OCI-LY7 (cell line): ENCODE data around the gene KNDC1. TPM values are rescaled to one million over a fixed set of nuclear protein-coding genes. Genes with fewer than 3 reads are reported as not detected.

Experiments
- BruUV-seq: library from RNA; stranded (reverse); fragments of 400-500 nt; replicated peaks from 2 replicates; lab custom pipeline; 2021; lab: Mats Ljungman, UMichigan
- CTCF ChIA-PET: fragments of 300-600 bp; sonication (Branson Sonifier 250); formaldehyde crosslinking; loops from one replicate; lab custom pipeline; 2022; ENCODE audit warnings: antibody characterized with exemption; ENCODE audit not compliant: unreplicated experiment; lab: Charles Lee
- POLR2A ChIA-PET: fragments of 300-600 bp; sonication (Branson Sonifier 250); formaldehyde crosslinking; loops from one replicate; lab custom pipeline; 2022; ENCODE audit warnings: antibody characterized with exemption; lab: Charles Lee
- DNase-seq: peaks from one replicate; pipeline ENCODE4 v3.0.0-alpha.2; 2015; ENCODE audit warnings: low spot score
- H2AFZ ChIP-seq: fragments of 200-600 bp; sonication (generic), shearing (Covaris generic); 2 replicates; pipeline ENCODE4 v1.6.1; 2014; ENCODE audit warnings: mild to moderate bottlenecking, antibody characterized with exemption, low read length, moderate library complexity
- H3K27ac ChIP-seq: fragments of 200-600 bp; sonication (generic); 2 replicates; pipeline ENCODE4 v1.5.1; 2014; ENCODE audit warnings: mixed run types, low read depth, mild to moderate bottlenecking, moderate library complexity, low read length, inconsistent platforms; ENCODE audit not compliant: poor library complexity, severe bottlenecking
- H3K36me3 ChIP-seq: fragments of 200-600 bp; sonication (generic); 2 replicates; pipeline ENCODE4 v1.6.1; 2014; ENCODE audit warnings: mild to moderate bottlenecking, antibody characterized with exemption, low read length, moderate library complexity, mixed read lengths; ENCODE audit not compliant: insufficient read depth
- H3K4me1 ChIP-seq: fragments of 200-600 bp; sonication (generic); 2 replicates; pipeline ENCODE4 v1.5.1; 2014; ENCODE audit warnings: mild to moderate bottlenecking, low read length; ENCODE audit not compliant: insufficient read depth, poor library complexity, severe bottlenecking
- H3K4me2 ChIP-seq: fragments of 200-600 bp; sonication (generic); 2 replicates; pipeline ENCODE4 v1.6.1; 2014; ENCODE audit warnings: mild to moderate bottlenecking, low read length
- H3K4me3 ChIP-seq: fragments of 200-600 bp; sonication (generic); 2 replicates; pipeline ENCODE4 v1.5.1; 2014; ENCODE audit warnings: mild to moderate bottlenecking, low read depth, low read length; ENCODE audit not compliant: poor library complexity, severe bottlenecking
- H3K79me2 ChIP-seq: fragments of 200-600 bp; sonication (generic); 2 replicates; pipeline ENCODE4 v1.6.1; 2016; ENCODE audit warnings: low read depth, mild to moderate bottlenecking, low read length, moderate library complexity, mixed read lengths; ENCODE audit not compliant: insufficient read depth
- H3K9me2 ChIP-seq: fragments of 200-600 bp; sonication (generic); 2 replicates; pipeline ENCODE4 v1.6.1; 2016; ENCODE audit warnings: mild to moderate bottlenecking, low read length, mixed read lengths; ENCODE audit not compliant: insufficient read depth
- H3K9me3 ChIP-seq: fragments of 200-600 bp; sonication (generic); 2 replicates; pipeline ENCODE4 v1.6.1; 2014; ENCODE audit warnings: mild to moderate bottlenecking, mixed run types, low read length, mixed read lengths
- H4K20me1 ChIP-seq: fragments of 200-600 bp; sonication (generic); 2 replicates; pipeline ENCODE4 v1.6.1; 2014; ENCODE audit warnings: mild to moderate bottlenecking, antibody characterized with exemption, low read length, moderate library complexity, mixed read lengths; ENCODE audit not compliant: insufficient read depth
- CTCF ChIP-seq: fragments of 200-600 bp; sonication (generic); conservative IDR thresholded peaks from 2 replicates; pipeline ENCODE4 v1.5.1; 2014; ENCODE audit warnings: mild to moderate bottlenecking, antibody characterized with exemption, low read length, moderate library complexity, mixed read lengths
- EZH2phosphoT487 ChIP-seq: fragments of 200-600 bp; sonication (generic); IDR thresholded peaks from 2 replicates; pipeline ENCODE4 v1.6.1; 2018; ENCODE audit warnings: low read depth, borderline replicate concordance, mild to moderate bottlenecking, mixed run types, antibody characterized with exemption, low read length, moderate library complexity, mixed read lengths
- intact Hi-C: fragments of 100-400 bp; cut with micrococcal nuclease; formaldehyde crosslinking; loops from one replicate; pipeline ENCODE4 v1.10.0; 2022; ENCODE audit not compliant: unreplicated experiment
- total RNA-seq, 2 experiments: library from RNA; depleted of rRNA in 1 of 2; stranded (reverse); fragments of >200 nt in 1 of 2; shearing (Covaris generic) in 1 of 2; gene quantifications; 2 replicates each; pipeline ENCODE4 v1.2.3, GENCODE V29; 2014 to 2022

KNDC1 gene
- total RNA-seq, 2 experiments from 2014 or later = not detected

GRCh38 chr10:133258818-133259601, 99.0 kb downstream of the KNDC1 start:
- no peak overlapping the region for H3K4me3 ChIP-seq
- ChIA-PET POLR2A (interaction anchor here (0.5 to 0.9 kb wide), 2 partner anchors 16 to 162 kb away, joined by 3 to 5 read pairs; no protein-coding TSS in a partner anchor), CTCF (interaction anchor here (1.0 kb wide), 1 partner anchor 15 kb away, joined by 4 read pairs; no protein-coding TSS in a partner anchor)
- no TSS peak for BruUV-seq
- intact Hi-C loops = no loop called here
- H3K4me2 ChIP-seq = no peak overlapping the region
- TF ChIP-seq CTCF (no peak), EZH2phosphoT487 (no peak)
- H3K79me2 ChIP-seq = no peaks in the 10 kb centered on the region
- H3K36me3 ChIP-seq = no peaks in the 10 kb centered on the region
- no peak for DNase-seq
- no peak overlapping the region for H3K27ac ChIP-seq
- no peaks in the 10 kb centered on the region for H3K9me2 ChIP-seq
- H3K4me1 ChIP-seq = peaks cover 26% of the 10 kb centered on the region
- no peaks in the 10 kb centered on the region for H3K9me3 ChIP-seq
- H2AFZ ChIP-seq = no peak overlapping the region
- H4K20me1 ChIP-seq = no peaks in the 10 kb centered on the region

- Histone ChIP-seq H3K27ac (no peak overlapping the region), H2AFZ (no peak overlapping the region), H3K9me3 (no peaks in the 10 kb centered on the region), H4K20me1 (no peaks in the 10 kb centered on the region), H3K4me1 (peaks cover 26% of the 10 kb centered on the region), H3K36me3 (no peaks in the 10 kb centered on the region), H3K9me2 (no peaks in the 10 kb centered on the region), H3K4me3 (no peak overlapping the region), H3K4me2 (no peak overlapping the region), H3K79me2 (no peaks in the 10 kb centered on the region)
- CTCF ChIA-PET = interaction anchor here (1.0 kb wide), 1 partner anchor 15 kb away, joined by 4 read pairs; no protein-coding TSS in a partner anchor
- POLR2A ChIA-PET = no interaction called here
- intact Hi-C loops = no loop called here
- DNase-seq = no peak
- no TSS peak for BruUV-seq
- TF ChIP-seq CTCF (no peak), EZH2phosphoT487 (no peak)
These were observed 99.6 kb downstream of the KNDC1 start for GRCh38 chr10:133259602-133259989.
